ENCODE data around the gene ANO2.

The ANO2 gene

GRCh38 chr12:5900533-5901205 lies 44.4 kb downstream of the ANO2 start:
- no peak for DNase-seq (ENCODE audit: low read depth)
- no peak for TF ChIP-seq MAX (IDR thresholded peaks at IDR 0.05; ENCODE audit: low read depth, low read length)
- no peak for TF ChIP-seq POLR2A (IDR thresholded peaks at IDR 0.05; ENCODE audit: extremely low read depth, insufficient read length)
- TF ChIP-seq MYC (IDR thresholded peaks at IDR 0.05; ENCODE audit: low read depth, low read length), result no peak
- no peak for TF ChIP-seq CTCF (IDR thresholded peaks at IDR 0.05; ENCODE audit: low read depth, low read length)
- H3K4me3 ChIP-seq (ENCODE audit: low read depth, low read length), result no peak overlapping the region

GRCh38 chr12:5900076-5900475 lies 45.0 kb downstream of the ANO2 start:
- DNase-seq (ENCODE audit: low read depth), result no peak
- no peak overlapping the region for H3K4me3 ChIP-seq (ENCODE audit: low read depth, low read length)
- no peak for TF ChIP-seq CTCF (IDR thresholded peaks at IDR 0.05; ENCODE audit: low read depth, low read length)
- no peak for TF ChIP-seq POLR2A (IDR thresholded peaks at IDR 0.05; ENCODE audit: extremely low read depth, insufficient read length)
- no peak for TF ChIP-seq MYC (IDR thresholded peaks at IDR 0.05; ENCODE audit: low read depth, low read length)
- TF ChIP-seq MAX (IDR thresholded peaks at IDR 0.05; ENCODE audit: low read depth, low read length), result no peak

- H3K4me3 ChIP-seq (ENCODE audit: low read depth, low read length), result no peak overlapping the region
- TF ChIP-seq MAX (IDR thresholded peaks at IDR 0.05; ENCODE audit: low read depth, low read length) (no peak), POLR2A (IDR thresholded peaks at IDR 0.05; ENCODE audit: extremely low read depth, insufficient read length) (no peak), MYC (IDR thresholded peaks at IDR 0.05; ENCODE audit: low read depth, low read length) (no peak), CTCF (IDR thresholded peaks at IDR 0.05; ENCODE audit: low read depth, low read length) (no peak)
- DNase-seq (ENCODE audit: low read depth), result no peak
These were observed 45.4 kb downstream of the ANO2 start for GRCh38 chr12:5899675-5900074.

- no peak for DNase-seq (ENCODE audit: low read depth)
- TF ChIP-seq POLR2A (IDR thresholded peaks at IDR 0.05; ENCODE audit: extremely low read depth, insufficient read length) (no peak), MYC (IDR thresholded peaks at IDR 0.05; ENCODE audit: low read depth, low read length) (no peak), CTCF (IDR thresholded peaks at IDR 0.05; ENCODE audit: low read depth, low read length) (no peak), MAX (IDR thresholded peaks at IDR 0.05; ENCODE audit: low read depth, low read length) (no peak)
- H3K4me3 ChIP-seq (ENCODE audit: low read depth, low read length), result no peak overlapping the region
These were observed 46.2 kb downstream of the ANO2 start for GRCh38 chr12:5898874-5899273.

- TF ChIP-seq CTCF (IDR thresholded peaks at IDR 0.05; ENCODE audit: low read depth, low read length) (no peak), POLR2A (IDR thresholded peaks at IDR 0.05; ENCODE audit: extremely low read depth, insufficient read length) (no peak), MAX (IDR thresholded peaks at IDR 0.05; ENCODE audit: low read depth, low read length) (no peak), MYC (IDR thresholded peaks at IDR 0.05; ENCODE audit: low read depth, low read length) (no peak)
- peak; percentile 45 for DNase-seq (ENCODE audit: low read depth)
These were observed 55.5 kb downstream of the ANO2 start for GRCh38 chr12:5889381-5890047.

More at GRCh38 chr12:5889381-5890047, 55.5 kb downstream of the ANO2 start:
- H3K4me3 ChIP-seq (ENCODE audit: low read depth, low read length), result no peak overlapping the region

Data from NB4 (cell line).